ENCODE data around the gene TMEM161A.
A peak's percentile ranks its signal among the peaks of the same experiment; 100 is the strongest.

GRCh38 chr19:19134687-19135158, 3.6 kb downstream of the TMEM161A start:
- TF ChIP-seq CTCF (IDR thresholded peaks at IDR 0.05 in 2 of 3, conservative IDR thresholded peaks at IDR 0.05 in 1 of 3; ENCODE audit: borderline replicate concordance in 1 of 3, insufficient read depth in 1 of 3, low read depth in 2 of 3, low read length in 2 of 3) (no peak), JUND (IDR thresholded peaks at IDR 0.05) (no peak), POLR2A (IDR thresholded peaks at IDR 0.05; ENCODE audit: borderline replicate concordance, extremely low read depth, insufficient read depth, insufficient read length) (peak; percentile 37), POLR2AphosphoS5 (IDR thresholded peaks at IDR 0.05; ENCODE audit: low read depth, low read length) (peak; percentile 46; the same call in 1 of the 2 replicates), EZH2phosphoT487 (IDR thresholded peaks at IDR 0.05; ENCODE audit: borderline replicate concordance) (no peak), EGR1 (IDR thresholded peaks at IDR 0.05; ENCODE audit: low read depth) (no peak), FOSL1 (IDR thresholded peaks at IDR 0.05; ENCODE audit: low read depth) (no peak), ZNF274 (IDR thresholded peaks at IDR 0.05; ENCODE audit: low read depth, low read length) (no peak), SP1 (IDR thresholded peaks at IDR 0.05; ENCODE audit: low read depth) (no peak), CEBPB (IDR thresholded peaks at IDR 0.05; ENCODE audit: low read depth) (no peak), YY1 (IDR thresholded peaks at IDR 0.05; ENCODE audit: extremely low read depth, insufficient replicate concordance, low read depth, low read length) (no peak)
